Mesendoderm (in vitro differentiated cells): ENCODE results near the gene MAU2.

Source experiments
- DNase-seq: peaks from one replicate; pipeline ENCODE4 v3.0.0; 2013
- H2AK5ac ChIP-seq: 2 replicates; pipeline ENCODE4 v1.6.1; 2013; ENCODE audit warnings: low read length, inconsistent platforms
- H2BK120ac ChIP-seq: 2 replicates; pipeline ENCODE4 v1.6.1; 2013; ENCODE audit warnings: low read depth, mild to moderate bottlenecking, low read length, moderate library complexity, mixed read lengths
- H2BK15ac ChIP-seq: replicated peaks from 2 replicates; pipeline ENCODE4 v1.6.1; 2013; ENCODE audit warnings: low read depth, mild to moderate bottlenecking, moderate library complexity
- H2BK5ac ChIP-seq: 2 replicates; pipeline ENCODE4 v1.6.1; 2013; ENCODE audit warnings: low read length, inconsistent platforms
- H3K18ac ChIP-seq: 2 replicates; pipeline ENCODE4 v1.6.1; 2013; ENCODE audit warnings: mild to moderate bottlenecking, low read length, mixed read lengths
- H3K23ac ChIP-seq: one replicate; pipeline ENCODE4 v1.6.1; 2013; ENCODE audit warnings: low read length
- H3K27ac ChIP-seq: 2 replicates; pipeline ENCODE4 v1.5.1; 2013; ENCODE audit warnings: low read depth, mild to moderate bottlenecking, inconsistent platforms, low read length, moderate library complexity
- H3K27me3 ChIP-seq: 2 replicates; pipeline ENCODE4 v1.6.1; 2013; ENCODE audit warnings: low read length, control low read depth, mild to moderate bottlenecking, inconsistent platforms; ENCODE audit not compliant: insufficient read depth, poor library complexity
- H3K36me3 ChIP-seq: 2 replicates; pipeline ENCODE4 v1.6.1; 2013; ENCODE audit warnings: low read length, inconsistent platforms; ENCODE audit not compliant: control insufficient read depth, insufficient read depth
- H3K4ac ChIP-seq: one replicate; pipeline ENCODE4 v1.6.1; 2013; ENCODE audit warnings: low read depth, mild to moderate bottlenecking, low read length, moderate library complexity
- H3K4me1 ChIP-seq: 2 replicates; pipeline ENCODE4 v1.6.1; 2013; ENCODE audit warnings: low read depth, low read length, inconsistent platforms; ENCODE audit not compliant: control insufficient read depth
- H3K4me2 ChIP-seq: 2 replicates; pipeline ENCODE4 v1.6.1; 2013; ENCODE audit warnings: low read length
- H3K4me3 ChIP-seq: 2 replicates; pipeline ENCODE4 v1.5.1; 2013; ENCODE audit warnings: mild to moderate bottlenecking, low read length
- H3K56ac ChIP-seq: one replicate; pipeline ENCODE4 v1.6.1; 2013; ENCODE audit warnings: low read length
- H3K79me1 ChIP-seq: 2 replicates; pipeline ENCODE4 v1.6.1; 2013; ENCODE audit warnings: low read length, inconsistent platforms
- H3K79me2 ChIP-seq: 2 replicates; pipeline ENCODE4 v1.6.1; 2013; ENCODE audit warnings: mild to moderate bottlenecking, low read length; ENCODE audit not compliant: control insufficient read depth, insufficient read depth
- H3K9ac ChIP-seq: 2 replicates; pipeline ENCODE4 v1.6.1; 2013; ENCODE audit warnings: low read length, inconsistent platforms
- H4K5ac ChIP-seq: one replicate; pipeline ENCODE4 v1.6.1; 2013; ENCODE audit warnings: low read length
- H4K8ac ChIP-seq: one replicate; pipeline ENCODE4 v1.6.1; 2013; ENCODE audit warnings: low read depth, mild to moderate bottlenecking, control low read depth, low read length, moderate library complexity
- WGBS: extraction: QIAGEN DNeasy Blood & Tissue Kit; methylation state at CpG from one replicate; pipeline ENCODE4 v1.1.7; 2013; ENCODE audit warnings: low lambda C conversion rate, missing lambda C conversion rate; ENCODE audit not compliant: insufficient coverage; ENCODE audit errors: extremely low coverage; 5-methylcytosine and 5-hydroxymethylcytosine counted together

MAU2 gene

GRCh38 chr19:19336597-19336996 is 16.0 kb downstream of the MAU2 start:
- Histone ChIP-seq H4K8ac (no peak overlapping the region), H3K4ac (no peak overlapping the region), H3K4me2 (no peak overlapping the region), H4K5ac (no peak overlapping the region), H3K27ac (no peak overlapping the region), H3K18ac (no peak overlapping the region), H2BK5ac (no peak overlapping the region), H2AK5ac (no peak overlapping the region), H2BK120ac (no peak overlapping the region), H3K79me1 (peaks cover 4% of the 10 kb centered on the region), H3K79me2 (no peaks in the 10 kb centered on the region), H2BK15ac (no peak overlapping the region), H3K27me3 (no peaks in the 10 kb centered on the region), H3K4me3 (no peak overlapping the region), H3K9ac (no peak overlapping the region), H3K36me3 (peaks cover 12% of the 10 kb centered on the region), H3K23ac (no peak overlapping the region), H3K4me1 (no peaks in the 10 kb centered on the region), H3K56ac (no peak overlapping the region)
- no CpG with 5 or more reads among the region's 3 CpGs for WGBS
- DNase-seq: no peak

DNA sequence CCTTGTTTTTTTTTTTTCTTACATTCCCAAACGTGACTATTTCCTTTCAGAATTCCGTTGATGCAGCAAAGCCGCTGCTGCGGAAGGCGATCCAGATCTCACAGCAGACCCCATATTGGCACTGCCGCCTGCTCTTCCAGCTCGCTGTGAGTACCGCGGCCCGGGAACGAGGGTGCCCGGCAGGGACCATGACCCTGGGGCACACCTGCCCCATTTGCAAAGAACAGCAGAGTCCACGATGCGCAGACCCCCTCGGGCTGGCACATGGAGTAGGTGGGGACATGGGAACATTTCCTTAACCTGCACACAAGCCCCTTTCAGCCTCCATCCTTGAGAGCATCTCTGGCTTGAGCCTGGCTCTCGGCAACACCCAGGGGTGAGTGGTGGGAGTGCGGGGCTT is 16.5 kb downstream of the MAU2 start:
- H3K56ac ChIP-seq: no peak overlapping the region
- no peaks in the 10 kb centered on the region for H3K4me1 ChIP-seq
- no peak overlapping the region for H2AK5ac ChIP-seq
- no peak overlapping the region for H3K4me2 ChIP-seq
- no peak overlapping the region for H4K8ac ChIP-seq
- H3K79me2 ChIP-seq: no peaks in the 10 kb centered on the region
- H3K18ac ChIP-seq: no peak overlapping the region
- no peak overlapping the region for H3K27ac ChIP-seq
- no peaks in the 10 kb centered on the region for H3K27me3 ChIP-seq
- H3K23ac ChIP-seq: no peak overlapping the region
- H3K36me3 ChIP-seq: peaks cover 11% of the 10 kb centered on the region
- H2BK5ac ChIP-seq: no peak overlapping the region
- no peak overlapping the region for H3K4me3 ChIP-seq
- H3K79me1 ChIP-seq: peaks cover 4% of the 10 kb centered on the region
- DNase-seq: no peak
- H3K4ac ChIP-seq: no peak overlapping the region
- no peak overlapping the region for H2BK120ac ChIP-seq
- H2BK15ac ChIP-seq: no peak overlapping the region
- WGBS: no CpG with 5 or more reads among the region's 17 CpGs
- H3K9ac ChIP-seq: no peak overlapping the region
- H4K5ac ChIP-seq: no peak overlapping the region

DNA sequence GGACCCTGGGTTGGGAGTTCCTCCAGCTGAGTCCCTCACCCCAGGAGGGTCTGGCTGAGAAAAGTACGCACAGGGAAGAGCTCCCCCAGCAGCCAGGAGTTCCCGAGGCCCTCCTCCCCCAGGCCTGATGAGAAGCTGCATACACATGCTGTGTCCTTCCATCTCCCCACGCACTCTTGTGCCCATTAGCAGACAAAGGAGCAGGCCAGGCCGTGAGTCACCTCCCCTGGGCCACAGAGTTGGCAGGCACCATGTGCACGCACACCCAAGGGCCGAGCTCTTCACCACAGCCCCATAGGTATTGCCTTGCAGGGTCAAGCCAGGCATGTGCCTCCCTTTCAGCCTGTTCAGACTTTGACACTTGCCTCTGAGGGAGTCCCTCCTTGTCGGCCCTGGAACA is 17.5 kb downstream of the MAU2 start:
- WGBS: no CpG with 5 or more reads among the region's 7 CpGs

DNA sequence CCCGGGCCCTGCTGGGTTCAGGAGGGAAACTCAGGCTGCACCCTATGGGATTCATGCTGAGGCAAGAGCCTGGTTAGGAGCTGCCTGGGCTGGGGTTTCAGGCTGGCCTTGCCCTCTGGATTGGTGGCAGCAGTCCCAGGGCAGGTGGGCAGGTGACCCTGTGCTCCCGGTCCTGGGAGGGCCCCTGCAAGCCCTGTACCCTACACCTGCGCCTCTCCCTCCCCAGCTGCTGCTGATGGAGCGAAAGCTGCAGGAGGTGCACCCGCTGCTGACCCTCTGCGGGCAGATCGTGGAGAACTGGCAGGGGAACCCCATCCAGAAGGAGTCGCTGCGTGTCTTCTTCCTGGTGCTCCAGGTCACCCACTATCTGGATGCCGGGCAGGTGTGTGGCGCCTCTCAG is 20.4 kb downstream of the MAU2 start:
- no peak overlapping the region for H2BK15ac ChIP-seq
- H2AK5ac ChIP-seq: no peak overlapping the region
- H4K5ac ChIP-seq: no peak overlapping the region
- no peak overlapping the region for H3K4ac ChIP-seq
- no peak overlapping the region for H3K27ac ChIP-seq
- H2BK120ac ChIP-seq: no peak overlapping the region
- H3K79me1 ChIP-seq: no peaks in the 10 kb centered on the region
- no peaks in the 10 kb centered on the region for H3K27me3 ChIP-seq
- H3K23ac ChIP-seq: no peak overlapping the region
- H3K36me3 ChIP-seq: peaks cover 13% of the 10 kb centered on the region
- no peak overlapping the region for H3K4me3 ChIP-seq
- no peak overlapping the region for H3K56ac ChIP-seq
- no peak for DNase-seq
- H3K4me2 ChIP-seq: no peak overlapping the region
- no peak overlapping the region for H4K8ac ChIP-seq
- no CpG with 5 or more reads among the region's 11 CpGs for WGBS
- H3K4me1 ChIP-seq: no peaks in the 10 kb centered on the region
- no peak overlapping the region for H3K9ac ChIP-seq
- no peak overlapping the region for H3K18ac ChIP-seq
- H3K79me2 ChIP-seq: no peaks in the 10 kb centered on the region
- H2BK5ac ChIP-seq: no peak overlapping the region

More for the DNA sequence above, 17.5 kb downstream of the MAU2 start:
- Histone ChIP-seq H4K8ac (no peak overlapping the region), H2AK5ac (no peak overlapping the region), H3K27ac (no peak overlapping the region), H3K79me1 (peaks cover 4% of the 10 kb centered on the region), H4K5ac (no peak overlapping the region), H3K79me2 (no peaks in the 10 kb centered on the region), H3K9ac (no peak overlapping the region), H2BK15ac (no peak overlapping the region), H3K27me3 (no peaks in the 10 kb centered on the region), H3K56ac (no peak overlapping the region), H3K4me2 (no peak overlapping the region), H3K4me1 (no peaks in the 10 kb centered on the region), H3K18ac (no peak overlapping the region), H2BK5ac (no peak overlapping the region), H2BK120ac (no peak overlapping the region), H3K23ac (no peak overlapping the region), H3K4me3 (no peak overlapping the region), H3K4ac (no peak overlapping the region), H3K36me3 (peaks cover 11% of the 10 kb centered on the region)
- DNase-seq: no peak

GRCh38 chr19:19342086-19343015 is 21.7 kb downstream of the MAU2 start:
- H3K18ac ChIP-seq: no peak overlapping the region
- whole genome bisulfite sequencing: no CpG with 5 or more reads among the region's 28 CpGs
- H3K79me2 ChIP-seq: no peaks in the 10 kb centered on the region
- no peak overlapping the region for H2BK5ac ChIP-seq
- H3K23ac ChIP-seq: no peak overlapping the region
- DNase-seq: peak; percentile 84
- no peak overlapping the region for H3K27ac ChIP-seq
- no peaks in the 10 kb centered on the region for H3K79me1 ChIP-seq
- no peaks in the 10 kb centered on the region for H3K4me1 ChIP-seq
- no peak overlapping the region for H3K4me3 ChIP-seq
- no peak overlapping the region for H4K8ac ChIP-seq
- no peak overlapping the region for H3K4ac ChIP-seq
- no peak overlapping the region for H3K56ac ChIP-seq
- no peak overlapping the region for H3K4me2 ChIP-seq
- no peak overlapping the region for H3K9ac ChIP-seq
- peaks cover 13% of the 10 kb centered on the region for H3K36me3 ChIP-seq
- no peak overlapping the region for H2AK5ac ChIP-seq
- H4K5ac ChIP-seq: no peak overlapping the region
- H2BK120ac ChIP-seq: no peak overlapping the region
- H3K27me3 ChIP-seq: no peaks in the 10 kb centered on the region
- no peak overlapping the region for H2BK15ac ChIP-seq

GRCh38 chr19:19343016-19343362 is 22.4 kb downstream of the MAU2 start:
- Histone ChIP-seq H3K23ac (no peak overlapping the region), H3K27me3 (no peaks in the 10 kb centered on the region), H3K79me2 (no peaks in the 10 kb centered on the region), H4K8ac (no peak overlapping the region), H2BK15ac (no peak overlapping the region), H3K18ac (no peak overlapping the region), H3K4ac (no peak overlapping the region), H3K4me3 (no peak overlapping the region), H3K56ac (no peak overlapping the region), H3K9ac (no peak overlapping the region), H2BK5ac (no peak overlapping the region), H4K5ac (no peak overlapping the region), H3K27ac (no peak overlapping the region), H2AK5ac (no peak overlapping the region), H3K79me1 (no peaks in the 10 kb centered on the region), H3K36me3 (peaks cover 13% of the 10 kb centered on the region), H3K4me1 (no peaks in the 10 kb centered on the region), H2BK120ac (no peak overlapping the region), H3K4me2 (no peak overlapping the region)
- WGBS: no CpG with 5 or more reads among the region's 7 CpGs
- DNase-seq: no peak
